ENCODE results near the gene TLE4.
"Not testable (repeated sequence)": the region's sequence is repeated elsewhere in the genome, so short reads cannot be mapped to it uniquely, and the experiment has no call there.

TLE4 gene

DNA sequence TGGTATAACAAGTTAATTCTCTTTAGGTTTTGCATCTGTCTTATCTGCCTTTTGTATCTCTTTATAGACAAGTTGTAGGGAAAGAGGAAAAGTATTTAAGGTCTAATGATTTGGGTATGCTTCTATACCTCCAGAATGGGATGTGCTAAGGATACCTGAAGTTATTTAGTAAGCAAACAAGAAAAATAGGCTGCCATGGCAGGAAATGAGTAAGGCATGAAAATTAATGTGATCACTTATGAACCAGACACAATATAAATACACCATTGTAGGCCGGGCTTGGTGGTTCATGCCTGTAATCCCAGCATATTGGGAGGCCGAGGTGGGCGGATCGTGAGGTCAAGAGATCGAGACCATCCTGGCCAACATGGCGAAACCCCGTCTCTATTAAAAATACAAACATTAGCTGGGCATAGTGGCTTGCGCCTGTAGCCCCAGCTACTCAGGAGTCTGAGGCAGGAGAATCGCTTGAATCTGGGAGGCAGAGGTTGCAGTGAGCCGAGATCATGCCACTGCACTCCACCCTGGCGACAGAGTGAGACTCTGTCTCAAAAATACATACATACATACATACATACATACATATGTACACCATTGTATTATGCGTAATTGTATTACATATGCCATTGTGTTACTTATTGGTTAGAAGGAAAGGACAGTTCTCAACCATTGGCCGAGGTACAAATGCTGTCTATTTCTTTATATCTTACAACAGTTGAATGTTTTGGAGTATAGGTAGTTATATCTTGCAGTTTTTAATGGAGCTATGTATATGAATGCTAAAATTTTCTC lies 83.0 kb downstream of the TLE4 start:
- not testable (repeated sequence) for H3K9ac ChIP-seq (ENCODE audit: low read depth, low read length, poor library complexity); H3K4me3 ChIP-seq (ENCODE audit: low read length in 2 of 2); H2BK120ac ChIP-seq (ENCODE audit: low read depth, low read length); H2BK5ac ChIP-seq (ENCODE audit: low read length); H3K27me3 ChIP-seq (ENCODE audit: control insufficient read depth in 3 of 3, insufficient read depth in 3 of 3, low read depth in 1 of 3, low read length in 3 of 3); DNase-seq (ENCODE audit: low spot score); H2AK5ac ChIP-seq (ENCODE audit: low read depth, low read length); H3K27ac ChIP-seq (replicated peaks; ENCODE audit: low read length); H4K91ac ChIP-seq (ENCODE audit: low read depth, low read length, poor library complexity); H3K79me1 ChIP-seq (ENCODE audit: low read depth, low read length); H3K4ac ChIP-seq (ENCODE audit: low read length); H2BK15ac ChIP-seq (ENCODE audit: low read length); H3K23ac ChIP-seq (ENCODE audit: low read depth, low read length, poor library complexity); H2AFZ ChIP-seq (ENCODE audit: low read length); H3K9me3 ChIP-seq (replicated peaks in 1 of 2; ENCODE audit: control insufficient read depth in 2 of 2, insufficient read depth in 1 of 2, low read depth in 1 of 2, low read length in 2 of 2); H3K14ac ChIP-seq (ENCODE audit: low read length); H3K4me2 ChIP-seq (ENCODE audit: insufficient read depth, low read length, poor library complexity, severe bottlenecking); H2BK12ac ChIP-seq (ENCODE audit: low read length); H4K8ac ChIP-seq (ENCODE audit: low read depth, low read length); H3K18ac ChIP-seq (ENCODE audit: low read length)
- Histone ChIP-seq H3K4me1 (ENCODE audit: control insufficient read depth in 2 of 2, insufficient read depth in 1 of 2, low read depth in 1 of 2, low read length in 2 of 2) (peaks cover 3 to 20% of the 10 kb centered on the region in 2 donors), H3K36me3 (replicated peaks in 1 of 2; ENCODE audit: control insufficient read depth in 2 of 2, insufficient read depth in 2 of 2, low read length in 2 of 2) (peaks cover 6 to 97% of the 10 kb centered on the region in 2 donors)
- no CpG with 5 or more reads among the region's 13 CpGs for whole genome bisulfite sequencing, 2 donors (ENCODE audit: extremely low coverage in 2 of 2, insufficient read length in 2 of 2, insufficient replicate concordance in 1 of 2)

DNA sequence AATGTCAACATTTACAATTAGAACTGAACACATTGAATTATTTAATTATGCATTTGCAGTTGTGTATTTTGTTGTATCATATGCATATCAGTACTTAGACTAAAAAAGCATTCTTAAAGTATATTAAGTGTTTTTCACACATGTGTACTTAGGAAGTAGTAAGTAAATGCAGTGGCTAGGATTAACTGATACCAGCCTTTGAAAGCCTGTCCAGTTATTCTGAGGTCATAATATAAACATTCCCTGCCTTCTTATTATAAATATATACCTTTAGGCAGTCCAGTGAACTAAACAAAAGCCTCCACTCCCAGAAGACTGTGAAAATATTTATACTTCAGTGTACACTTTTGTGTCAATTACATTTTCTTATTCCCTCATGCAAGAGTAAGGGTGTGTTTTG lies 83.8 kb downstream of the TLE4 start:
- Histone ChIP-seq H2AK5ac (ENCODE audit: low read depth, low read length) (no peak overlapping the region), H3K27ac (replicated peaks; ENCODE audit: low read length) (no peak overlapping the region), H3K4ac (ENCODE audit: low read length) (no peak overlapping the region), H3K14ac (ENCODE audit: low read length) (no peak overlapping the region), H4K8ac (ENCODE audit: low read depth, low read length) (no peak overlapping the region), H2BK120ac (ENCODE audit: low read depth, low read length) (no peak overlapping the region), H4K91ac (ENCODE audit: low read depth, low read length, poor library complexity) (no peak overlapping the region), H3K4me2 (ENCODE audit: insufficient read depth, low read length, poor library complexity, severe bottlenecking) (no peak overlapping the region), H3K27me3 (ENCODE audit: control insufficient read depth in 3 of 3, insufficient read depth in 3 of 3, low read depth in 1 of 3, low read length in 3 of 3) (no peaks in the 10 kb centered on the region), H2BK15ac (ENCODE audit: low read length) (no peak overlapping the region), H3K4me3 (ENCODE audit: low read length in 2 of 2) (no peak overlapping the region), H3K4me1 (ENCODE audit: control insufficient read depth in 2 of 2, insufficient read depth in 1 of 2, low read depth in 1 of 2, low read length in 2 of 2) (peaks cover 7 to 20% of the 10 kb centered on the region in 2 donors), H2AFZ (ENCODE audit: low read length) (no peak overlapping the region), H3K79me1 (ENCODE audit: low read depth, low read length) (peaks cover 6% of the 10 kb centered on the region), H2BK5ac (ENCODE audit: low read length) (no peak overlapping the region), H3K9ac (ENCODE audit: low read depth, low read length, poor library complexity) (no peak overlapping the region), H3K36me3 (replicated peaks in 1 of 2; ENCODE audit: control insufficient read depth in 2 of 2, insufficient read depth in 2 of 2, low read length in 2 of 2) (peaks cover 6 to 97% of the 10 kb centered on the region in 2 donors), H3K23ac (ENCODE audit: low read depth, low read length, poor library complexity) (no peak overlapping the region), H3K9me3 (replicated peaks in 1 of 2; ENCODE audit: control insufficient read depth in 2 of 2, insufficient read depth in 1 of 2, low read depth in 1 of 2, low read length in 2 of 2) (peaks cover 0 to 2% of the 10 kb centered on the region in 2 donors), H3K18ac (ENCODE audit: low read length) (no peak overlapping the region), H2BK12ac (ENCODE audit: low read length) (no peak overlapping the region)
- no peak for DNase-seq (ENCODE audit: low spot score)

DNA sequence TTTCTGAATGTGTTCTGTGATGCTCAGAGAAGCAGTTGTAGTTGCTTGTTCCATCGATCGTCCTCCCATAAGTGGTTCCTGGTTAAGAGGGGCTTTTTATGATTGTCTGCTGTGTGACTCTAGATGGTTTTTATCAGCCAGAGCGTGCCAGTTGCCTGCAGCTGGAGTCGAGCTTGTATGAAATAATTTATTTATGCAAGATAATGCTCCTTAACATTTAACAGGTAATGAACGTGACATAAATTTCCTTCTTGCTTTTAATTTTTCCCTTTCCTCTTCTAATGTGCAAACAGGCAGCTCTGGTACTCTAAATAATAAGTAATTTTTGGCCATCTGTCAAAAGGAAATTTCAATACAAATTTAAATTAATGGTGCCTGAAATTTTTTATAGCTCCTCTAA lies 84.4 kb downstream of the TLE4 start:
- Histone ChIP-seq H2AFZ (ENCODE audit: low read length) (no peak overlapping the region), H2BK120ac (ENCODE audit: low read depth, low read length) (no peak overlapping the region), H3K23ac (ENCODE audit: low read depth, low read length, poor library complexity) (no peak overlapping the region), H2BK12ac (ENCODE audit: low read length) (no peak overlapping the region), H3K14ac (ENCODE audit: low read length) (no peak overlapping the region), H3K4ac (ENCODE audit: low read length) (no peak overlapping the region), H3K27me3 (ENCODE audit: control insufficient read depth in 3 of 3, insufficient read depth in 3 of 3, low read depth in 1 of 3, low read length in 3 of 3) (no peaks in the 10 kb centered on the region), H3K4me2 (ENCODE audit: insufficient read depth, low read length, poor library complexity, severe bottlenecking) (no peak overlapping the region), H3K79me1 (ENCODE audit: low read depth, low read length) (peaks cover 6% of the 10 kb centered on the region), H4K91ac (ENCODE audit: low read depth, low read length, poor library complexity) (no peak overlapping the region), H2AK5ac (ENCODE audit: low read depth, low read length) (no peak overlapping the region), H3K4me1 (ENCODE audit: control insufficient read depth in 2 of 2, insufficient read depth in 1 of 2, low read depth in 1 of 2, low read length in 2 of 2) (peaks cover 13 to 19% of the 10 kb centered on the region in 2 donors), H2BK5ac (ENCODE audit: low read length) (no peak overlapping the region), H3K27ac (replicated peaks; ENCODE audit: low read length) (no peak overlapping the region), H3K36me3 (replicated peaks in 1 of 2; ENCODE audit: control insufficient read depth in 2 of 2, insufficient read depth in 2 of 2, low read length in 2 of 2) (peaks cover 6 to 94% of the 10 kb centered on the region in 2 donors), H3K9me3 (replicated peaks in 1 of 2; ENCODE audit: control insufficient read depth in 2 of 2, insufficient read depth in 1 of 2, low read depth in 1 of 2, low read length in 2 of 2) (peaks cover 0 to 2% of the 10 kb centered on the region in 2 donors), H3K18ac (ENCODE audit: low read length) (no peak overlapping the region), H3K9ac (ENCODE audit: low read depth, low read length, poor library complexity) (no peak overlapping the region), H3K4me3 (ENCODE audit: low read length in 2 of 2) (no peak overlapping the region), H4K8ac (ENCODE audit: low read depth, low read length) (no peak overlapping the region), H2BK15ac (ENCODE audit: low read length) (no peak overlapping the region)
- WGBS, 2 donors (ENCODE audit: extremely low coverage in 2 of 2, insufficient read length in 2 of 2, insufficient replicate concordance in 1 of 2) = no CpG with 5 or more reads among the region's 5 CpGs
- no peak for DNase-seq (ENCODE audit: low spot score)

DNA sequence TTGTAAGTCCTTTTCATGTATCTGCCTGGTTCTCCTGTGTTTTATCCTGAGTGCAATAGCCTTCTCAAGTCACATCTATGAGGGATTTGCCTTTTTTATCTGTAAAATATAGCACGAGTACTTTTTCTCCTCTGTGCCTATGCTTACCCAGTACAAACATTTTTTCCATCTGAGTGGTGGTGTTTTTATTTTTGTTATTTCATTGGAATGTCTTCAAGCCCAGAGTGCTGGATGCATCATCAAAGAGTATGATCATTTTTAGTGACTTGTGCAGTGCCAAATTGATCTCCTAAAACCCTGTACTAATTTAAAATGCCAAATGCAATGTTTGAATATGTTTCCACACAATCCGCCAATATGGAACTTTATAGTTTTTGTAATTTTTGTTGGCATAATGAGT lies 86.1 kb downstream of the TLE4 start:
- Histone ChIP-seq H3K4me1 (ENCODE audit: control insufficient read depth in 2 of 2, insufficient read depth in 1 of 2, low read depth in 1 of 2, low read length in 2 of 2) (peaks cover 16 to 24% of the 10 kb centered on the region in 2 donors), H2AFZ (ENCODE audit: low read length) (no peak overlapping the region), H3K4me2 (ENCODE audit: insufficient read depth, low read length, poor library complexity, severe bottlenecking) (no peak overlapping the region), H2BK5ac (ENCODE audit: low read length) (no peak overlapping the region), H2BK15ac (ENCODE audit: low read length) (no peak overlapping the region), H2AK5ac (ENCODE audit: low read depth, low read length) (no peak overlapping the region), H3K9ac (ENCODE audit: low read depth, low read length, poor library complexity) (no peak overlapping the region), H3K14ac (ENCODE audit: low read length) (no peak overlapping the region), H3K27ac (replicated peaks; ENCODE audit: low read length) (no peak overlapping the region), H3K4me3 (ENCODE audit: low read length in 2 of 2) (no peak overlapping the region), H3K23ac (ENCODE audit: low read depth, low read length, poor library complexity) (no peak overlapping the region), H4K91ac (ENCODE audit: low read depth, low read length, poor library complexity) (no peak overlapping the region), H3K27me3 (ENCODE audit: control insufficient read depth in 3 of 3, insufficient read depth in 3 of 3, low read depth in 1 of 3, low read length in 3 of 3) (no peaks in the 10 kb centered on the region), H4K8ac (ENCODE audit: low read depth, low read length) (no peak overlapping the region), H3K4ac (ENCODE audit: low read length) (no peak overlapping the region), H3K79me1 (ENCODE audit: low read depth, low read length) (no peaks in the 10 kb centered on the region), H3K18ac (ENCODE audit: low read length) (no peak overlapping the region), H2BK12ac (ENCODE audit: low read length) (no peak overlapping the region), H3K9me3 (replicated peaks in 1 of 2; ENCODE audit: control insufficient read depth in 2 of 2, insufficient read depth in 1 of 2, low read depth in 1 of 2, low read length in 2 of 2) (peaks cover 0 to 2% of the 10 kb centered on the region in 2 donors), H2BK120ac (ENCODE audit: low read depth, low read length) (no peak overlapping the region), H3K36me3 (replicated peaks in 1 of 2; ENCODE audit: control insufficient read depth in 2 of 2, insufficient read depth in 2 of 2, low read length in 2 of 2) (peaks cover 0 to 79% of the 10 kb centered on the region in 2 donors)
- WGBS, 2 donors (ENCODE audit: extremely low coverage in 2 of 2, insufficient read length in 2 of 2, insufficient replicate concordance in 1 of 2) = no CpG with 5 or more reads among the region's 2 CpGs
- no peak for DNase-seq (ENCODE audit: low spot score)
